ENCODE data around the gene CSMD2.

Gene CSMD2

GRCh38 chr1:33501774-33502173 lies 663.3 kb downstream of the CSMD2 start:
- no peak for DNase-seq (ENCODE audit: low read depth in 2 of 2)

- no peak for DNase-seq (ENCODE audit: low read depth in 2 of 2)
Observed at GRCh38 chr1:33501309-33501708, 663.7 kb downstream of the CSMD2 start.

- DNase-seq (ENCODE audit: low read depth in 2 of 2): no peak
Observed at GRCh38 chr1:33500547-33500946, 664.5 kb downstream of the CSMD2 start.

GRCh38 chr1:33497410-33497809 lies 667.6 kb downstream of the CSMD2 start:
- no peak for DNase-seq (ENCODE audit: low read depth in 2 of 2)

- no peak for DNase-seq (ENCODE audit: low read depth in 2 of 2)
Observed at GRCh38 chr1:33494929-33495328, 670.1 kb downstream of the CSMD2 start.

GRCh38 chr1:33488624-33489023 lies 676.4 kb downstream of the CSMD2 start:
- DNase-seq (ENCODE audit: low read depth in 2 of 2): no peak

GRCh38 chr1:33482412-33482811 lies 682.6 kb downstream of the CSMD2 start:
- no peak for DNase-seq (ENCODE audit: low read depth in 2 of 2)

GRCh38 chr1:33477451-33477850 lies 687.6 kb downstream of the CSMD2 start:
- no peak for DNase-seq (ENCODE audit: low read depth in 2 of 2)

- no peak for DNase-seq (ENCODE audit: low read depth in 2 of 2)
Observed at GRCh38 chr1:33473900-33474299, 691.1 kb downstream of the CSMD2 start.

GRCh38 chr1:33472269-33472980 lies 692.6 kb downstream of the CSMD2 start, which contains the start of gene ZSCAN20:
Gene ZSCAN20 (plus strand): TSS chr1:33472645. CDS start chr1:33479289, 6,644 bp downstream.
- peak; percentile 85 to 89 for DNase-seq (ENCODE audit: low read depth in 2 of 2)

- DNase-seq (ENCODE audit: low read depth in 2 of 2): no peak
Observed at GRCh38 chr1:33471416-33471815, 693.6 kb downstream of the CSMD2 start.

GRCh38 chr1:33470495-33471012 lies 694.5 kb downstream of the CSMD2 start:
- peak; percentile 39 to 45 for DNase-seq (ENCODE audit: low read depth in 2 of 2)

- DNase-seq (ENCODE audit: low read depth in 2 of 2): no peak
Observed at GRCh38 chr1:33469691-33470090, 695.3 kb downstream of the CSMD2 start.

GRCh38 chr1:33468967-33469366 lies 696.1 kb downstream of the CSMD2 start:
- DNase-seq (ENCODE audit: low read depth in 2 of 2): no peak

GRCh38 chr1:33468531-33468930 lies 696.5 kb downstream of the CSMD2 start:
- DNase-seq (ENCODE audit: low read depth in 2 of 2): no peak

GRCh38 chr1:33468011-33468410 lies 697.0 kb downstream of the CSMD2 start:
- no peak for DNase-seq (ENCODE audit: low read depth in 2 of 2)

GRCh38 chr1:33466159-33466558 lies 698.9 kb downstream of the CSMD2 start:
- DNase-seq (ENCODE audit: low read depth in 2 of 2): no peak

GRCh38 chr1:33465316-33465715 lies 699.7 kb downstream of the CSMD2 start:
- DNase-seq (ENCODE audit: low read depth in 2 of 2): no peak

- DNase-seq (ENCODE audit: low read depth in 2 of 2): no peak
Observed at GRCh38 chr1:33464552-33464951, 700.5 kb downstream of the CSMD2 start.
